Ecto neural progenitor cell (in vitro differentiated cells): Measurements from ENCODE around the gene ZBTB7A.

Experiments used
- DNase-seq: peaks from one replicate; pipeline ENCODE4 v3.0.0-alpha.2; 2018; ENCODE audit warnings: low spot score

The ZBTB7A gene

DNA sequence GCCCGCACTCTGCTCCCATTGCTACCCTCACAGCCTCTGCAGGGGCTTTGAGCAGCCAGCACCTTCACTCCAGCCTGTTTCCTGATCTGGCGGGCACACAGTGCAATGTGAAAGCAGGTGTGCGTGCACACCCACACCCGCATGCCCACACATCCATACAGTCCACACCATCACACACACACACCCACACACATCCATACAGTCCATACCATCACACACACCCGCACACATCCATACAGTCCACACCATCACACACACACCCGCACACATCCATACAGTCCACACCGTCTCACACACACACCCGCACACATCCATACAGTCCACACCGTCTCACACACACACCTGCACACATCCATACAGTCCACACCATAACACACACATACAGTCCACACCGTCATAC, 31.1 kb downstream of the ZBTB7A start:
- no peak for DNase-seq

DNA sequence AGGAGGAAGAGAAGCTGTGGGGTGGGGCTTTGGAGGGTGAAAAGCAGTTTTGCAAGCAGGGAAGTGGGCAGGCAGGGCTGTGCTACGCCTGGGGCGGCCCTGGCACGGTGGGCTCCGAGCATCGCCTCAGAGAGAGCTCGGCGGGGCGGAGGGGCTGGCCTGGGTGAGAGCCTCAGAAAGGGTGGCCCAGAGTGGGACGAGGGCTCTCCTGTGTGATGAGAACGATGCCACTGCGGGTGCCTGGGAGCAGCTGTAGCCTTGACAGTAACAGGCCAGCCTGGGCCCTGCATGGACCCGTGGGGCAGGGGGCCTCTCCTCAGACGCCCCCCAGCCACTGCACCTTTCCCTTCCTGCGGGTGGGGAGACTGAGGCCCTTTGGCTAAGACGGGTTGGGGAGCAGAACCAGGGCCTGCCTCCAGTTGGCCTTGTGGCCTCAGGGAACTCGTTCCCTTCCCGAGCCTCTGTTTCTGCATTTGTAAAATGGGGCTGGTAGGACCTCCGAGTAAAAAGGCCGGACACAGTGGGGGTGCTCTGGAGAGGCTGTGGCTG, 31.6 kb downstream of the ZBTB7A start:
- no peak for DNase-seq

DNA sequence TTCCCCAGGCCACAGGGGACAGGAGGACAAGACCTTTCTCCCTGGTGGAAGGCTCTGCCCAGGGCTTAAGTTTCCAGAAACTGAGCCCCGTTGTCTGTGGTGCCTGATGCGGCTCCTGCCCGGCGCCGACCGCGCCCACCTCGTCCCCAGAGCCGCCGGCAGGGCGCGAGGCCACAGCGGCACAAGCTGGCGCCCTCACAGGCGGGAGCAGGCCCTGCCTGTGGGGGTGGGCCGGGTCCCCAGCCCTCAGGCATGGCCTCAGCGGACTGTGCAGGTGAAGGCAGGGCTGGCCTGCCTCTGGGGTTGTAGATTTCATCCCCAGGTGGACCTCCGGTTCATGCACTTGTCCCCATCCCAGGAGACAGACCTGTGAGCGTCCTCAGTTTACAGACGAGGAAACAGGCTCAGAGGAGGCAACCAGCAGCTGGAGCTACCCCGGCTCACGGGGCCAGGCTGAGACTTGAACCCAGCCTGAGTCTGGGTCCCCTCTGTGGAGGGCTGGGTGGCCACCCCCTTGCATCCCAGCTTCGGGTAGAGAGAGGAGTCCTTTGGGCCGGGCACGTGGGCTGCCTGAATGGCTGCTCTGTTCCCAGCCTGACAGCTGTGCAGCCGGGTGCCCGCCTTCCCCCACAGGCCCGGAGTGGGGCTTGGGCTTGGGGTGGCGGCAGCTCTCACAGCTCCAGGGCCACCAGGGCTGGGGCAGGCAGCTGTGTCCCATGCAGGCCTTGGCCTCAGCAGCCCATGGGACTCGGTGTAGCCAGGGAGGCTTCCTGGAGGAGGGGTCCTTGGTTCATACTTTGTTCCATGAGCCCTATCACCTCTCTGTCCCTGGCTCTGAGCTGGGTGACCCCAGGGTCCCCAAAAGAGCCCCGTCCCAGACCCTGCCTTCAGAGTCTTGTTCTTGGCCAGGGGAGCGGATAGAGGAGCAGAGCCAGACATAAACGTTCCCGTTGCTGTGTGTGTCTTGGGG, 32.4 kb downstream of the ZBTB7A start:
- DNase-seq = no peak

DNA sequence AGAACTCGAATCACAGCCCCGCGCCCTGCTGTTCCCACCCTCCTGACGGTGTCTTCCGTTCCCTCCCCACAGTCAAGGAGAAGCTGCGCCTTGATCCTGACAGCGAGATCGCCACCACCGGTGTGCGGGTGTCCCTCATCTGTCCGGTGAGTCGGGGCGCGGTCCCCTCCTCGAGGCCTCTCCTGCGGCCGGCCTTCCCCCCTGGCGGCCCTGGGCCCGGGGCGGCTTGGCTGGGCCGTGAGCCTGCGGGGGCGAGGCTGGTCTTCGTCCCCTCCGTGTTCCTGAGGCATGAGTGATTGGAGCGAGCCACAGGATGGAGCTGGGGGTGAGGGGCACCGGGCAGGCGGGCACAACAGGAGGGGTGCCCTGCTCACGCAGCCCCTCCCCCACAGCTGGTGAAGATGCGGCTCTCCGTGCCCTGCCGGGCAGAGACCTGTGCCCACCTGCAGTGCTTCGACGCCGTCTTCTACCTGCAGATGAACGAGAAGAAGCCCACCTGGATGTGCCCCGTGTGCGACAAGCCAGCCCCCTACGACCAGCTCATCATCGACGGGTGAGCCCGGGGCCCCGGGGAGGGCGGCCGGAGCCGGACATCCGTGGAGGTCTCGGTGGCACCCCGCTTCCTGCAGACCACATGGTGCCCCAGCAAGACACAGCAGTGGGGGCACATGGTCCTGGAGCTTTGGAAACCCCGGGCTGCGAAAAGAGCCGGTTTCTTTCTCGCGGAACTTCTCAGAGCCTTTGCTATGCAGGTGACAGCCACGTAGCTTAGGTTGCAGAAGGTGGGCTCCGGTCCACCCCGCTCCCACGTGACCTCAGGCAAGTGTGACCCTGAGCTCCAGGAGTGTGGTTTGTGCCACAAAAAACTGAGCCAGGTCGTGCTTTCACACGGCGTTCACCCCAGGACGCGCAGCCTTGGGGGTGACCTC, 33.4 kb downstream of the ZBTB7A start:
- no peak for DNase-seq

DNA sequence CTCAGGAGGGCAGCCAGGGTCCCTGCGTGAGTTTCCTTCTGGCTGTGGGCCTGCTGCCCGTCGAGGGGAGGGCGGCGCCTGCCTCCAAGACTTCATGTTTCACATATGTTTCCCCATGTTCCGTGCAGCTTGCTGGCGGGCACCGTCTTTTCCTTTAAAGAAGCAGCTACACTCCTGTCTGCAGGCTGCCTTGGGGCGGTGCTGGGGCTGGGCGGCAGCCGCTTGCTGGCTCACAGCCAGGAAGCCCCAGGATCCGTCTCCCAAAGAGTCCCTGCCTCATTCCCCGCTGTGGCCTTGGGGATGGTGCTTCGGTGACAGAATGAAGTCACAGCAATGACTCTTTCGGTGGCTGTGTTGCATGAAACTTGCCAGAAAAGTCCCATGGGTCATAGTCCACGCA, 34.3 kb downstream of the ZBTB7A start:
- DNase-seq = no peak

DNA sequence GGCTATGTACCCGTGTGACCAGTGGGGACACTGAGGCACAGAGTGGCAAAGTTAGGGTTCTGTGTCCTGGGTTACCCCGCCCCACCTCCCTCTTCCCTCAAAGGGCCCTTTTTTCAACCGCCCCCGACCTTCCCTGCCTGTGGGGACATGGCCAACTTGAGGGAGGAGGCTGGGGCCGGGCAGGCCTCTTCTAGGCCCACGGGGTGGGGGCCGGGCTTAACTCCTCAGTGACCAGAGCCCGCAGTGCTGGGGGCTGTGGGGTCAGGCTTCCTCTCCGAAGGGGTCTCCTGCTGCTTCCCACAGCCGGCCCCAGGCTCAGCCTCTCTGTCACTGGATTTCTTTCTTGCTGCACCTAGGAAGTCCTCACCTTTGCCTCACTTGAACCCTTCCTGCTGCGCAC, 35.3 kb downstream of the ZBTB7A start:
- no peak for DNase-seq

DNA sequence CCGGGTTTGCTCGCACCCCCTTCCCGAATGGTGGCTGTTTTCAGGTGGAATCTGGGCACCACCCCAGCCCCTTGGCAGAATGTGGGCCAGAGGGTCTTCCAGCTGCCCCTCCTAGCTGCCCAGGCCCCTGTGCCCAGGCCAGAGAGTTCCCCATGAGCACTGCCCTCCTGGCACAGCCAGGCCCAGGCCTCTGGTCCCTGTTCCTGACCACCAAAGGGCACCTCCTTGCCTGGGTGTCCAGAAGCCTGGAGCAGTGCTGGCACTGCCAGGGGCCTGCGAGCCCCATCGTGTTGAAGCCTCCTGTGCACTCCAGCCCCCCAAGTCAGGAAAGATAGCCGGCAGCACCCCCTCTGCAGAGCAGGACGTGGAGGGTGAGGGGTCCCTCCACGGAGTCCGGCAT, 35.7 kb downstream of the ZBTB7A start:
- DNase-seq = no peak

DNA sequence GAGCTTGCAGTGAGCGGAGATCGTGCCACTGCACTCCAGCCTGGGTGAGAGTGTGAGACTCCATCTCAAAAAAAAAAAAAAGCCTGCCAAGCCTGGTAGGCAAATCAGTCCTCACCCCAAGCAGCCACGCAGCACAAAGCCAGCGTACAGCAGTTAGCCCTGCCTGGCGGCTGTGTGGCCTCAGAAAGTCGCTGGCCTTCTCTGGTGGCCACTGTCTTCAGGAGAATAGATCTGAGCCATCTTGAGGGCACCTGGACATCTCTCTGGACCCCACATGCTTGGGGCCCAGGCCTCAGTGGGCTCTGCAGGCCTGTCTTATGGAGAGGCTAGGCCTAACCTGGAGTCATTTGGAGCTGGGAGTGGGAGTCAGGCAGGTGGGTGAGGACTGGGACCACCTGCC, 36.1 kb downstream of the ZBTB7A start:
- no peak for DNase-seq

DNA sequence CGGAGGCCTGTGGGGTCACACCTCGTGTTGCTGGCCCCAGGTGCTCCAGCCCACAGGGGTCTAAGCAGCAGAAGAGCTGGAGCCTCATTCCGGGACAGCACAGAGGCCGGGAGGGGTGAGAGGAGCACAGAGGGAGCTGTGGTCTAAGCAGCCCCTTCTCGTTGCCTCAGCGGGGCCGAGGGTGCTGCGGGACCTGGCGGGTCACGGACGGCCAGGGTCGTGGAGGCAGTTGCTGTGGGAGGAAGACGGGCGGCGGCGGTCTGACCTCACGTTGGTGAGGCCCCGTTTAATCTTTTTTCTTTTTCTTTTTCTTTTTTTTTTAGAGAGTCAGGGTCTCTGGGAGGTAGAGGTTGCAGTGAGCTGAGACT, 37.5 kb downstream of the ZBTB7A start:
- DNase-seq = no peak

DNA sequence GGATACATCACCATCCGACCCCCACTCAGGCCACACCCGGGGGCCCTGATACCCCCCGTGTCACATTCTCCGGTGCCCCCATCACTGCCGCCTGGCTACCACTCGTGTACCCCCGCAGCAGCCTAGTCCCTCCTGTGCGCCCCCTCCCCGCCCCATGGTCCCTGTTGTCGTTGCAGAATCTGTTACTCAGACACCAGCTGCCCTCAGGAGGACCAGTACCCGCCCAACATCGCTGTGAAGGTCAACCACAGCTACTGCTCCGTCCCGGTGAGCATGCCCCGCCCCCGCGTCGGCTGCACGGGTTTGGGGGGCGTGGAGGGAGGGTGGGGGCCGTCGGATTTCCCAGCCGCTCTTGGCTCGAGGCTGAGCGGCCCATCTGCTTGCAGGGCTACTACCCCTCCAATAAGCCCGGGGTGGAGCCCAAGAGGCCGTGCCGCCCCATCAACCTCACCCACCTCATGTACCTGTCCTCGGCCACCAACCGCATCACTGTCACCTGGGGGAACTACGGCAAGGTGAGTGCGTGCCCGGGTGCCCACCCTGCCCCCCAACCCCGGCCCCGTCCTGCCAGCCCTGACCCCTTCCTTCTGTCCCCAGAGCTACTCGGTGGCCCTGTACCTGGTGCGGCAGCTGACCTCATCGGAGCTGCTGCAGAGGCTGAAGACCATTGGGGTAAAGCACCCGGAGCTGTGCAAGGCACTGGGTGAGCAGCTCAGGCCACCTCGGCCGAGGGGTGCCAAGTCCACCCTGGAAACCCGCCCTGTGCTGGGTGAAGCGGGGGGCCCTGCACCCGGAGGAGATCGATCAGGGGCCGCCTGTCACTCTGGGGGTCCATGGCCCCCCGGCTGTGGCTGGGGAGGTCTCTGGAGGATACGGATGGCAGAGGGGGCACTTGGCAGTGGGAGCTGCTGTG, 38.1 kb downstream of the ZBTB7A start:
- DNase-seq = no peak

DNA sequence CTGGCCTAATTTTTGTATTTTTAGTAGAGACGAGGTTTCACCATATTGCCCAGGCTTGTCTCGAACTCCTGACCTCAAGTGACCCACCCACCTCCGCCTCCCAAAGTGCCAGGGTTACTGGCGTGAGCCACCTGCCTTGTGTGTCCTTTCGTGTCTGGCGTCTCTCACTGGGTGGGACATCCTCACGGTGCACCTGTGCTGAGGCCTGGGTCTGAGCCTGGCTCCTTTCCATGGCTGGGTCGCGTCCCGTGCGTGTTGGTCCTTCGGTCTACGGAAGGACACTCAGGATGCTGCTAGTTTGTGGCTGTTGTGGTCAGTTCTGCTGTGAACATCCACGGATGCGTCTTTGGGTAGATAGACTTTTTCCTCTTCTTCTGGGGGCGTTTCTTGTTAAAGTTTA, 39.6 kb downstream of the ZBTB7A start:
- DNase-seq = no peak

DNA sequence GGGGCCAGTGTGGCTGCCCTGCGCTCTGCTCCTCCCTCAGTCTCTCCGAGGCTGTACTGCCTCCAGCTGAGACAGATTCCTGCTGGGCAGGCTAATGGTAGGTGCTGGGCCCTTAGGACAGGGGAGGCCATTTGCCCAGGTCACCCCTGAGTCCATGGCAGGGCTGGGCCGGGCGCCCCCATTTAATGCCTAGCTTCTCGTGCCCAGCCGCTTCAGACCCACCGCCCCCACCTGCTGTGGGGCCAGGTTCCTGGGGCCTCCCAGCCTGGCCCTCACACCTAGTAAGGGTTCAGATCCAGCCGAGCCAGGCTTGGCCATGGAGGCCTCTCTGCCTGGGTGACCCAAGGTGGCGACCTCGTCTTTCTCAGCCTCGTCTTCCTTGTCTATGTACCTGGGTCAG, 41.4 kb downstream of the ZBTB7A start:
- no peak for DNase-seq

DNA sequence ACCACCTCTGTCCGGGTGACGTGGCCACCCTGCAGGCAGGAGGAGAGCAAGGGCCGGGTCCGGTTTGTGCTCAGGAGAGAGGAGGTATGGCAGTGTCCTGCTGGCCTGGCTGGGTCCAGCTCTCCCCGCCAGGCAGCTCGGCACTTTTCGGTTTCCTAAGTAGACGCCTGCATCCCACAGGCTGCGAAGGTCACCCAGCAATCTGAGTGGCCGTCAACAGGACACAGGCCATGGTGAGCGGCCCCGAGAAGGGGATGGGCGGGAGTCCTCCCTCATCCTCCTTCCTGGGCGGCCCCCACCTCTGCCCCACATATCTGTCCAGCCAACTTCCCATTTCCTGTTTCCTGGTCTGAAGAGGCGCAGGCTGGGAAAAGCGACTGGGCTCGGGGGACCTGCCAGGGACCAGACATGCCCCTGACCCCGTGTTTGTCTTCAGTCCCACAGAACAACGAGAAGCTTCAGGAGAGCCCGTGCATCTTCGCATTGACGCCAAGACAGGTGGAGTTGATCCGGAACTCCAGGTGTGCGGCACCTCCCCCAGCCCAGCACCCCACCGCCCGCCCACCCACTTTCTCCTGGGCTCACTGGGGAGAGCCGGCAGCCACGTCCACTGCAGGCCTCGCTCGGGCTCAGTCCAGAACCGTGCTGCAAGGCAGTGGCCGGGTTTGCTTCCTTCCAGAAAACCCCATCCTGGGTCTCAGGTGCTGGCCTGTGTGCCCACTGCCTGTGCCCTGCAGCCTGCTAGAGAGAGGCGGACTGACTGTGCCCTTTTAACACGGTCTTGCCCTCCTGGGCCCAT, 42.9 kb downstream of the ZBTB7A start:
- DNase-seq = no peak

DNA sequence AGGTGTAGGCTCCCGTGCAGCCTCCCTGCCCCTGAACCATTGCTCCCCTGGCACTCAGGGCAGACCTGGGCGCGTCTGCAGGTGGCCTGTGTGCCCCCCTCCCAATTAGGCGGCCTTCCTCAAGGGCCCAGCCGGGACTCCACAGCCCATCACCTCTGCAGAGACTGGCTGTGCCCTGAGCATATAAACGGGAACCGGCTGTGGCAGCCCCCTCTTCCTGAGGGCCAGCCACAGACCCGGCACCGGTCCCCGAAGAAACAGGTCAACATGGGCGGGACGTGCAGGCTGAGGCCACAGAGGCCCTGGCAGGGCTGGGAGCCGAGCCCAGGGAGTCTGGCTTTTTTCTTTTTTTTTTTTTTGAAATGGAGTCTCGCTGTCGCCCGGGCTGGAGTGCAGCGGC, 47.1 kb downstream of the ZBTB7A start:
- no peak for DNase-seq

DNA sequence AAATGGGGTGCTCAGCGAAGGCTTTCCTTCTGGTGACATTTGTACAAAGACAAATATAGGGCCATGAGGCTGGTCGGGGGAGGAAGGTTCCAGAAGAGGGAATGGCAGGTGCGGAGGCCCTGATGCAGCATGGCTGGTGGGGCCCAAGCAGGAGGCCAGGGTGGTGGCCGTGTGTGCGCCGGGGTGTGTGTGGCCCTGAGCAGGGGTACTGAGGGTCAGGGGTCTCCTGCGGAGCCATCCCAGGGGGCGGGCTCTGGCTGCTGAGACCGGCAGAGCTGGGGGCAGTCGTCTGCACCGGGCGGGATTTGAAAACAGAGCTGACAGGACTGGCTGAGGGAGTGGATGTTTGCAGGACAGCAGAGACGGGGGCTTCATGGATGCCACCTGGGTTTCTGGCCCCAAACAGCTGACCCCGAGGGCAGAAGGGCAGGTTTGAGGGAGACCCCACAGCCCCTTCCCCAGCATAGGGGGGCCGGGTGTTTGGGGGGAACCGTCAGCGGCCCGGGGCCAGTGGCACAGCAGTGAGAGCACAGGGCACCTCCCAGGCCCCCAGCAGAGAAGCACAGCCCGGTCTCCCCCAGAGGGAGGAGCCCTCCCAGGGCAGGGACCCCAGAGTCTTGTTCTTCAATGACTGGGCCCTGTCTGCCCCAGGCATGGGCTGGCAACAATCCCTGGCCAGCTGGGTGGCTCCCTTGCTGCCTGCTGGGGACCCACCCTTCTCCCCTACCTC, 47.8 kb downstream of the ZBTB7A start:
- DNase-seq = no peak

DNA sequence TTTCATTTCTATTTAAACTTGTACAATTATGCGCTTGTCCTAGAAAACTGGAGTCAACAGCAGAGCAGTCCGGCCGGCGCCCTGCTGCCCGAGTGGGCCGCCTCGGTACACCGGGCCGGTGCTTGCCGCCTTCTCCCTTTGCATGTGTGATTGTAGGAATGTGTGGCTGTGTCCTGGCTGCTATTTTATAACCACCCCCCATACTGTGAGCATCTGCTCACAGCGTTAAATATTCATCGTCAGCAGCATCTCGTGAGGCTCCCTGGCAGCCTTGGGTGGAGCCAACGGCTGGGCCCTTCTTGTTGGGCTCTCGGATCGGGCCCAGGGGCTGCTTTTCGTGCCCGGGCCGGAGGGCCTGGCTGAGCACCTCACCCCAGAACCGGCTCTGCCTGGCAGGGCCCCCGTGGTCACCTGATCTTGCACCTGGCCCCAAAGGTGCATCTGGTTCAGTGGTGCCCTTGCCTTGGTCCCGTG, 48.5 kb downstream of the ZBTB7A start:
- no peak for DNase-seq

DNA sequence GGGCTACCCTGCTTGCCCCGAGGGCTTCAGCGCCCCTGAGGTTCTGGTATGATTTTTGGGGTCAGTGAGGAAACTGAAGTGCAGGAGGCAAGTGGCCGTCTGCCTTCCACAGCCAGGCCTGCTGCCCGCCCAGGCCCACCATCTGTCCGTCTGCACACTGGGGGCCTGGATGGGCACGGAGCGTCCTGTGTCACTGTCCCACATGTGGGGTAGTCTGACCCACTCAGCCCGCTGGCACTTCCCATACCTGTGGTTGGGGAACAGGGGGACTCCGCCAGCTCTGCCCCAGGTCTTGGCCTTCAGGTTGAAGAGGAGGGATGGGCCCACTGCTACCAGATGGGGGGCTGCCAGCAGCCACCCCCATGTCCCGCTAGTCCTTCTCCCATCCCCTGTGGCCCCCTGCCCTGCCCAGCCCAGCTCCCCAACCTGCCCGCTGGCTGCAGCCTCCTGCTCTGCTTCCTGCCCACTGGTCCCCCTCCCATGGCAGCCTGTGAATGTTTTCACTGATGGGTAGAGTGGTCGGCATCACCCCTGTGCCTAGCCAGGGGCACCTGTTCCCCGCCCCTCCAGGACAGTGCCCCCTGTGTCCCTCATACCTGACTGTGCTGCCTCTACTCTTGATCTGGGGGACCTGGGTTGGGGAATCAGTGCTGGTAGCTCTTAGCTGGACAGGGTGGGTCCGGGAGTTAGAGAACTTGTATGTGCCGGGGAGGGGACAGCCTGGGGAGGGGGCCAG, 49.6 kb downstream of the ZBTB7A start:
- no peak for DNase-seq

DNA sequence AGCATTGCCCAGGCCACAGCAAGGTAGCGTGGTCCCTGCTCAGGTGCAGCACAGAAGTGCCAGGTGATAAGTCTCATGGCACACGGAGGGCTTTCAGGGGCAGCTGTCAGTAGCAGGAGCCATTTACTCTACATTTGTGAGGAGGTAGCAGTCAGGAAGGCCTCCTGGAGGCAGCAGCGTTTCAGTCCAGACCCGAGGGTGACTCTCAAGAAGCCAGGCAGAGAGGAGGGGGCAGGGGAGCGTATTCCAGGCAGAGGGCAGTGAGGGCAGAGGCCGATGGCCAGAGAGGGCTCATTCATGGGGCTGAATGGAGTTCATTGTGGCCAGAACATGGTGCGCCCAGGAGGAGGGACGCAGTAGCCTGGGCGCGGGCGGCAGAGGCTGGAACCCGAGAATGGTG, 50.2 kb downstream of the ZBTB7A start:
- no peak for DNase-seq

DNA sequence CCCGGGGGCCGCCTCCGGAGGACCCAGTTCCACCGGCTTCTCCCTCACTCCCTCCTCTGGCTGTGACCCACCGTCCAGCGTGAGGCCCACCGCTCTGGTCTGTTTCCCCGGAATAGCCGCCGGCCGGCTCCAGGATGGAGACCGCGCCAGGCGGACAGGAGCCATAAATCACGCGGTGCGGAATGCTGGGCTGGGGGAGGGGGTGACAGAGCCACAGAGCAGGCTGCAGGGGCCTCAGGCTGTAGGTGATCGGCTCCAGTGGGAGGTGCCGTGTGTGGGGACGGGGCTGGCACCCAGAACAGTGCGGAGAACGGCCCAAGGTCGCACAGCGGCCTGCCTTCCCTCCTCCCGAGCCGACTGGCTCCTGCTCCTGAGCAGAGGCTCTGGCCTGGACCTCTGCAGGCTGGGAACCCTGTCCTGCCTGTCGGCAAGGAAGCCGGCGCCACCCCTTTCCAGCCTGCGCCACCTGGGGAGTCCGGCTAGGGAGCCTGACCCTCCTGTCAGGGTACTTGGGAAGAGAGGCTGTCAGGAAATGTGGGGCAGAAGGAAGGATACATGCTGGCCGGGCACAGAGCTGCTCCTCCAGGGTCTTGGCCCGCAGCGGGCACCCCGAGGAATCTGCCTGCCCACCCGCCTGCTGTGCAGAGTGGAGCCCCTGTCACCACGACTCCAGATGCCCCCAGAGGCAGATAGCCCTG, 50.8 kb downstream of the ZBTB7A start:
- DNase-seq = peak; percentile 39
